Gastrocnemius medialis (tissue), 4 donors: ENCODE data around the gene HNRNPF. TPM values are rescaled to one million over a fixed set of nuclear protein-coding genes. Genes with fewer than 3 reads are reported as not detected.

Experiments used
- ATAC-seq, 2 donors: fragments of 150-250 bp; one replicate each; pipeline ENCODE4 v1.9.1; 2016
- DNase-seq, 2 donors: peaks; one replicate each; pipeline ENCODE4 v3.0.0-alpha.2; 2019
- H3K27ac ChIP-seq, 4 donors: fragments of 200-600 bp; sonication (generic); 1 replicate in 1 of 4; 2 replicates in 3 of 4; pipeline ENCODE4 v1.5.1; 2016 to 2018; ENCODE audit warnings: mild to moderate bottlenecking in 2 of 4, moderate library complexity in 1 of 4
- H3K27me3 ChIP-seq, 3 donors: fragments of 200-600 bp; sonication (generic) in 2 of 3; 1 replicate in 1 of 3; 2 replicates in 2 of 3; pipeline versions ENCODE4 v1.5.1 to v1.6.0; 2016 to 2019; ENCODE audit warnings: mild to moderate bottlenecking in 1 of 3, moderate library complexity in 1 of 3
- H3K36me3 ChIP-seq, 2 donors: fragments of 200-600 bp; sonication (generic) in 1 of 2; one replicate each; pipeline ENCODE4 v1.5.1; 2017 to 2018
- H3K4me1 ChIP-seq, 2 donors: fragments of 200-600 bp; sonication (generic) in 1 of 2; one replicate each; pipeline ENCODE4 v1.5.1; 2016 to 2017; ENCODE audit warnings: mild to moderate bottlenecking in 2 of 2
- H3K4me3 ChIP-seq, 4 donors: fragments of 200-600 bp; sonication (generic) in 3 of 4; 1 replicate in 1 of 4; 2 replicates in 3 of 4; pipeline ENCODE4 v1.5.1; 2016 to 2019; ENCODE audit warnings: mild to moderate bottlenecking in 2 of 4
- H3K9me3 ChIP-seq, 3 donors: fragments of 200-600 bp; sonication (generic) in 2 of 3; 1 replicate in 1 of 3; 2 replicates in 2 of 3; pipeline ENCODE4 v1.5.1; 2016 to 2019
- POLR2A ChIP-seq, 2 donors: fragments of 450-650 bp; IDR thresholded peaks; one replicate each; pipeline ENCODE4 v1.6.1; 2017; ENCODE audit warnings: antibody characterized with exemption in 2 of 2, mild to moderate bottlenecking in 2 of 2, moderate library complexity in 2 of 2
- in situ Hi-C, 4 donors: fragments of 200-750 bp; cut with MboI; loops; one replicate each; pipeline versions ENCODE4 v1.15.0 to v1.8.0; 2017; ENCODE audit warnings: low sequenced_read_pairs in 4 of 4
- intact Hi-C: fragments of 100-400 bp; cut with DNase I; formaldehyde crosslinking; loops from one replicate; pipeline ENCODE4 v1.15.1; 2023; ENCODE audit warnings: low total_unique reads
- total RNA-seq, 4 donors: library from RNA; depleted of rRNA; stranded (reverse); fragments of >200 nt; gene quantifications; one replicate each; pipeline versions ENCODE4 v1.1.0 to v1.2.3, GENCODE V29; 2016
- TF ChIP-seq, protein P1 (sequence below), 5 experiments: fragments of 450-650 bp in 3 of 5; fragments of 200-600 bp in 2 of 5; sonication (generic) in 2 of 5; IDR thresholded peaks in 4 of 5; conservative IDR thresholded peaks in 1 of 5; 1 replicate in 4 of 5; 2 replicates in 1 of 5; pipeline ENCODE4 v1.5.1; 2016 to 2019; ENCODE audit warnings: antibody characterized with exemption in 5 of 5, mild to moderate bottlenecking in 3 of 5, moderate library complexity in 3 of 5

Gene HNRNPF
- total RNA-seq, 4 donors from 2014 or later = 69.2 to 111 (median 90.6) TPM

DNA sequence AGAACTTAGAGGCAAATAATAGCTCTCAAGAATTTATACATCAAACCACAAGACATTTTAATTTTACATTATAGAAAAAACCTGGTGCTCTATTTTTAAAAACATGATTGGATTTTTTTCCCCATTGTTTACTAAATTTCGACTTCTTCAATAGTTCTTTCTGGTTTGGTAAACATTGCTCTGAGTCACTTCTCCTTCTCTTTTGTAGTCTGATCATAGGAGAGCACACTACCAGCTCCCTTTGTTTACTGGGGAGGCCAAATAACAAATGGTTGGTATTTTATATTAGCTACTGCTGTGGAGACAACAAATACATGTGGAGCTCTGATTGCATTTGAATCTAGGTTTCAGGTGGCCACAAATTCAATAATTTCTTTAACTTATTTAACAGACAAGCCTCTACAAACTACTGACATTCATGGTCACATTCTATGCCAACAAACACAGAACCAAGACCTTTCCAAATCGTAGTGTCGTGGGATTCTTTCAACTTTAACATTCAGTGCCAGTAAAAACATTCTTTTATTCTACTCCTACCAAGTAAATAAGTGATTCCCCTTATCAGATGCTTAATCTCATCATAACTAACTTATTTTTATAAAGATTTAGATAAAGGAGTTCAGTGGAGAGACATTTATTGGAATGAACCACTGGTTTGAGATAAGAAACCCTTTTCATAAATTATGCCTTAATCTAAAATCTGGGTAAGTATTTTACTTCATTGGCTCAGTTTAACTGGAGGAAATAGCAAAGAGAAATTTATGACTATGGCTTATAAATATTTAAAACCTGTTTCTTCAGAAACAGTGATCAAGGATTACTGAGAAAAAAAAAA lies 55.3 kb downstream of the HNRNPF start:
- TF ChIP-seq, protein P1, sequence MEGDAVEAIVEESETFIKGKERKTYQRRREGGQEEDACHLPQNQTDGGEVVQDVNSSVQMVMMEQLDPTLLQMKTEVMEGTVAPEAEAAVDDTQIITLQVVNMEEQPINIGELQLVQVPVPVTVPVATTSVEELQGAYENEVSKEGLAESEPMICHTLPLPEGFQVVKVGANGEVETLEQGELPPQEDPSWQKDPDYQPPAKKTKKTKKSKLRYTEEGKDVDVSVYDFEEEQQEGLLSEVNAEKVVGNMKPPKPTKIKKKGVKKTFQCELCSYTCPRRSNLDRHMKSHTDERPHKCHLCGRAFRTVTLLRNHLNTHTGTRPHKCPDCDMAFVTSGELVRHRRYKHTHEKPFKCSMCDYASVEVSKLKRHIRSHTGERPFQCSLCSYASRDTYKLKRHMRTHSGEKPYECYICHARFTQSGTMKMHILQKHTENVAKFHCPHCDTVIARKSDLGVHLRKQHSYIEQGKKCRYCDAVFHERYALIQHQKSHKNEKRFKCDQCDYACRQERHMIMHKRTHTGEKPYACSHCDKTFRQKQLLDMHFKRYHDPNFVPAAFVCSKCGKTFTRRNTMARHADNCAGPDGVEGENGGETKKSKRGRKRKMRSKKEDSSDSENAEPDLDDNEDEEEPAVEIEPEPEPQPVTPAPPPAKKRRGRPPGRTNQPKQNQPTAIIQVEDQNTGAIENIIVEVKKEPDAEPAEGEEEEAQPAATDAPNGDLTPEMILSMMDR (IDR thresholded peaks at IDR 0.05 in 4 of 5, conservative IDR thresholded peaks at IDR 0.05 in 1 of 5) = no peak
- no peak for TF ChIP-seq POLR2A (IDR thresholded peaks at IDR 0.05)
- intact Hi-C loops = no loop called here
- Histone ChIP-seq H3K27me3 (peaks cover 0 to 10% (median 8%) of the 10 kb centered on the region in 3 donors), H3K4me1 (no peaks in the 10 kb centered on the region), H3K4me3 (no peak overlapping the region), H3K36me3 (no peaks in the 10 kb centered on the region), H3K27ac (no peak overlapping the region), H3K9me3 (no peaks in the 10 kb centered on the region)
- no peak for DNase-seq
- no peak for ATAC-seq
- in situ Hi-C loops = loop anchor here in 1 of 4 donors (10.0 kb wide), 1 partner anchor 59 kb away; no protein-coding TSS in a partner anchor

DNA sequence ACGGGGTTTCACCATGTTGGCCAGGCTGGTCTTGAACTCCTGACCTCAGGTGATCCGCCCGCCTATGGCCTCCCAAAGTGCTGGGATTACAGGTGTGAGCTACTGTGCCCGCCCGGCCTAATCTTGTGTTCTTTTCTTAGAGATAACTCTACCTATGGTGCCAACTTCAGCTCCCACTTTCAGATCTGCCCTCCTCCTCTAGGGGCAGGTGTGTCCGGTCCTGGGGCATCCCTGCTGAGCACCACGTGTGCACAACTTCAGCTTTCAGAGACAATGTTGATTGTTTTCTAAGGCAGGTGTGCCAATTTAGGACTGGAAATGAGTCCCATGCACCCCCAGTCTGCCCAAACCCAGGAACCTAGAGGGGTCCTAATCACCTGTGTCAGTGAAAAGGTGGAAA lies 56.0 kb downstream of the HNRNPF start:
- H3K27me3 ChIP-seq = peaks cover 0 to 10% (median 8%) of the 10 kb centered on the region in 3 donors
- no peak for TF ChIP-seq POLR2A (IDR thresholded peaks at IDR 0.05)
- TF ChIP-seq, protein P1 (IDR thresholded peaks at IDR 0.05 in 4 of 5, conservative IDR thresholded peaks at IDR 0.05 in 1 of 5) = no peak
- no peak for DNase-seq
- H3K27ac ChIP-seq = no peak overlapping the region
- H3K4me1 ChIP-seq = no peaks in the 10 kb centered on the region
- H3K4me3 ChIP-seq = no peak overlapping the region
- ATAC-seq = no peak
- H3K36me3 ChIP-seq = no peaks in the 10 kb centered on the region
- no peaks in the 10 kb centered on the region for H3K9me3 ChIP-seq
- intact Hi-C loops = no loop called here
- in situ Hi-C loops = loop anchor here in 1 of 4 donors (10.0 kb wide), 1 partner anchor 58 kb away; no protein-coding TSS in a partner anchor

DNA sequence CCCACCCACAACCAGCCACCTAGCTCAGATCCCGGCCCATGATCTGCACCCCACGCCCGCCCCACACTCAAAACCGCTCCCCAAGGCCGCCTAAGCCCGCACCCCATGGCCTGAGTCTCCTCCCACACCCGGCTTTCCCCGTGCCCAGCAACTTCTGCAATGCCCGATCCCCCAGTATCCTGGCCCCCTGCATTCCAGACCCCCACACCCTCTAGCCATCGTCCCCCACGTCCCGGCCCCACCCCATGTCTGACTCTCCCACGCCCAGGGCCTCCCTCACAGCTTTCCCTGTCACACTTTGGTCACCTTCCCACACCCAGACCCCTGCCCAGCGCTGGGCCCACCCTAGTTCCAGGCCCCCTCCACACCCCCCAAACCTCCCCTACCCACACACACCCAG lies 57.7 kb downstream of the HNRNPF start:
- Histone ChIP-seq H3K36me3 (no peaks in the 10 kb centered on the region), H3K4me1 (no peaks in the 10 kb centered on the region), H3K27me3 (peaks cover 0 to 10% (median 8%) of the 10 kb centered on the region in 3 donors), H3K9me3 (no peaks in the 10 kb centered on the region), H3K4me3 (no peak overlapping the region), H3K27ac (no peak overlapping the region)
- intact Hi-C loops = no loop called here
- TF ChIP-seq POLR2A (IDR thresholded peaks at IDR 0.05) = no peak
- TF ChIP-seq, protein P1 (IDR thresholded peaks at IDR 0.05 in 4 of 5, conservative IDR thresholded peaks at IDR 0.05 in 1 of 5) = no peak
- ATAC-seq = no peak
- in situ Hi-C loops = loop anchor here in 1 of 4 donors (10.0 kb wide), 1 partner anchor 56 kb away; no protein-coding TSS in a partner anchor
- no peak for DNase-seq

DNA sequence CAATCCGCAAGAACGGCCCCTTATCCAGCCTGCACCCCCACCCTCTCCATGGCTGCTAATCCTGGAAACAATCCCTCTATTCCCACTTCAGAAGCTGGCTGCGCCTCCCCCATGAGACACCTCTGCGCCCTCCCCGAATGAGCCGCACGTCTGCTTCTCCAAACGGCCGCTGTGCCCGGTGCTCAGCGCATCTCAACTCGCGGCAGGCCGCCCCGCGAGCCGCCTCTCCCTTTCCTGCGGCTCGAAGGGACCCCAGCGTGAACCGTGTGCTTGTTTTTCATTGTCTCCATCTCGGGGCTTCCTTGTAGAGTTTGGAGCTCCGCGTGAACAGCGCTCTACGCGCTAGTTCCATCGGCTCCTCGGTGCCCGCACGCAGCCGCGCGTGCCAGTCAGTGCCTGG lies 58.3 kb downstream of the HNRNPF start:
- H3K27ac ChIP-seq = no peak overlapping the region
- DNase-seq = no peak
- ATAC-seq = no peak
- in situ Hi-C loops (loop anchor here in 1 of 4 donors (10.0 kb wide), 1 partner anchor 56 kb away; no protein-coding TSS in a partner anchor), intact Hi-C loops (no loop called here)
- peaks cover 0 to 10% (median 8%) of the 10 kb centered on the region in 3 donors for H3K27me3 ChIP-seq
- no peak overlapping the region for H3K4me3 ChIP-seq
- TF ChIP-seq POLR2A (IDR thresholded peaks at IDR 0.05) = no peak
- TF ChIP-seq, protein P1 (IDR thresholded peaks at IDR 0.05 in 4 of 5, conservative IDR thresholded peaks at IDR 0.05 in 1 of 5) = no peak
- H3K9me3 ChIP-seq = no peaks in the 10 kb centered on the region
- no peaks in the 10 kb centered on the region for H3K4me1 ChIP-seq
- no peaks in the 10 kb centered on the region for H3K36me3 ChIP-seq
